Measurements from ENCODE around the gene FAM50B.

The FAM50B gene

GRCh38 chr6:3848925-3849605 is at the start of gene FAM50B:
Gene FAM50B, plus strand, starts transcription at chr6:3849373. Its CDS starts 439 bp downstream, at chr6:3849812.
- no peak for DNase-seq

- no peak for DNase-seq
Measured at GRCh38 chr6:3799719-3800118, 49.5 kb upstream of the FAM50B start.

- DNase-seq, result no peak
Measured at GRCh38 chr6:3800850-3801591, 48.2 kb upstream of the FAM50B start.

- DNase-seq, result no peak
Measured at GRCh38 chr6:3801960-3802359, 47.2 kb upstream of the FAM50B start.

GRCh38 chr6:3803627-3804468 is 45.3 kb upstream of the FAM50B start:
- DNase-seq, result no peak

- DNase-seq, result no peak
Measured at GRCh38 chr6:3804964-3805363, 44.2 kb upstream of the FAM50B start.

- DNase-seq, result no peak
Measured at GRCh38 chr6:3805448-3806123, 43.6 kb upstream of the FAM50B start.

GRCh38 chr6:3806169-3806922 is 42.8 kb upstream of the FAM50B start:
- DNase-seq, result no peak

GRCh38 chr6:3808199-3808598 is 41.0 kb upstream of the FAM50B start:
- no peak for DNase-seq

- DNase-seq, result no peak
Measured at GRCh38 chr6:3808759-3809514, 40.2 kb upstream of the FAM50B start.

- DNase-seq, result no peak
Measured at GRCh38 chr6:3809515-3809891, 39.7 kb upstream of the FAM50B start.

GRCh38 chr6:3809982-3810381 is 39.2 kb upstream of the FAM50B start:
- no peak for DNase-seq

GRCh38 chr6:3811191-3811590 is 38.0 kb upstream of the FAM50B start:
- DNase-seq, result no peak

GRCh38 chr6:3812596-3812995 is 36.6 kb upstream of the FAM50B start:
- DNase-seq, result no peak

- no peak for DNase-seq
Measured at GRCh38 chr6:3813150-3813780, 35.9 kb upstream of the FAM50B start.

GRCh38 chr6:3813918-3814317 is 35.3 kb upstream of the FAM50B start:
- DNase-seq, result no peak

GRCh38 chr6:3814539-3814938 is 34.6 kb upstream of the FAM50B start:
- no peak for DNase-seq

- no peak for DNase-seq
Measured at GRCh38 chr6:3816251-3816650, 32.9 kb upstream of the FAM50B start.

- no peak for DNase-seq
Measured at GRCh38 chr6:3819161-3820110, 29.7 kb upstream of the FAM50B start.

- no peak for DNase-seq
Measured at GRCh38 chr6:3820563-3820962, 28.6 kb upstream of the FAM50B start.
